ENCODE results near the gene FMNL2.

GRCh38 chr2:152352616-152353015 lies 17.6 kb downstream of the FMNL2 start:
- no peak for TF ChIP-seq CTCF (conservative IDR thresholded peaks at IDR 0.05; ENCODE audit: low read depth, low read length)
- no peak for TF ChIP-seq EZH2 (IDR thresholded peaks at IDR 0.05; ENCODE audit: borderline replicate concordance, low read depth, low read length, poor library complexity, severe bottlenecking)

Data from A673 (cell line).